GM18517 (cell line): ENCODE results near the gene SEPTIN2.
"Not testable (repeated sequence)": the region's sequence is repeated elsewhere in the genome, so short reads cannot be mapped to it uniquely, and the experiment has no call there.

Experiments
- ATAC-seq: cut with Tn5 transposase; IDR thresholded peaks from one replicate; pipeline ENCODE4 v1.9.1; 2021; ENCODE audit warnings: mild to moderate bottlenecking, moderate library complexity; ENCODE audit not compliant: unreplicated experiment

The SEPTIN2 gene

GRCh38 chr2:241349941-241350340 lies 34.2 kb downstream of the SEPTIN2 start:
- no peak for ATAC-seq

GRCh38 chr2:241350530-241350877 lies 34.8 kb downstream of the SEPTIN2 start:
- ATAC-seq: no peak

- ATAC-seq: no peak
Observed at GRCh38 chr2:241350878-241351639, 35.3 kb downstream of the SEPTIN2 start.

GRCh38 chr2:241351640-241352031 lies 35.9 kb downstream of the SEPTIN2 start:
- no peak for ATAC-seq

- ATAC-seq: no peak
Observed at GRCh38 chr2:241352227-241352626, 36.5 kb downstream of the SEPTIN2 start.

GRCh38 chr2:241354668-241355658 lies 39.2 kb downstream of the SEPTIN2 start:
- ATAC-seq: no peak

GRCh38 chr2:241355983-241356870 lies 40.5 kb downstream of the SEPTIN2 start, which contains the start of gene FARP2:
Gene FARP2, plus strand, starts transcription at chr2:241356285. Its CDS starts 16,823 bp downstream, at chr2:241373108.
- ATAC-seq: peak; percentile 75

- no peak for ATAC-seq
Observed at GRCh38 chr2:241356871-241357260, 41.1 kb downstream of the SEPTIN2 start.

GRCh38 chr2:241357531-241357930 lies 41.8 kb downstream of the SEPTIN2 start:
- no peak for ATAC-seq

GRCh38 chr2:241358470-241358869 lies 42.7 kb downstream of the SEPTIN2 start:
- peak; percentile 52 for ATAC-seq

- ATAC-seq: no peak
Observed at GRCh38 chr2:241359481-241360045, 43.8 kb downstream of the SEPTIN2 start.

GRCh38 chr2:241363426-241363825 lies 47.7 kb downstream of the SEPTIN2 start:
- no peak for ATAC-seq

GRCh38 chr2:241364781-241365180 lies 49.1 kb downstream of the SEPTIN2 start:
- no peak for ATAC-seq

GRCh38 chr2:241366678-241367077 lies 51.0 kb downstream of the SEPTIN2 start:
- ATAC-seq: no peak

- no peak for ATAC-seq
Observed at GRCh38 chr2:241368643-241369042, 52.9 kb downstream of the SEPTIN2 start.

- ATAC-seq: no peak
Observed at GRCh38 chr2:241372361-241372992, 56.8 kb downstream of the SEPTIN2 start.

GRCh38 chr2:241373446-241373845 lies 57.7 kb downstream of the SEPTIN2 start:
- ATAC-seq: no peak

- ATAC-seq: not testable (repeated sequence)
Observed at GRCh38 chr2:241373906-241374305, 58.2 kb downstream of the SEPTIN2 start.

- no peak for ATAC-seq
Observed at GRCh38 chr2:241375300-241375699, 59.6 kb downstream of the SEPTIN2 start.

GRCh38 chr2:241376808-241377207 lies 61.1 kb downstream of the SEPTIN2 start:
- no peak for ATAC-seq
